Endometrium (tissue), 2 donors: ENCODE measurements around the gene GPATCH8.
"Not testable (repeated sequence)": the region's sequence is repeated elsewhere in the genome, so short reads cannot be mapped to it uniquely, and the experiment has no call there.

Experiments
- FAIRE-seq: peaks from 2 replicates; lab custom pipeline; 2012; peaks lifted over from hg19 to GRCh38; lab: Jason Lieb, UNC
- donor health status: control.
- donor health status: control.

Gene GPATCH8

GRCh38 chr17:44503147-44504029 is at the start of gene GPATCH8:
Gene GPATCH8, minus strand, starts transcription at chr17:44503406. Its CDS starts 36 bp downstream, at chr17:44503370.
- no peak for FAIRE-seq

GRCh38 chr17:44552361-44552760 is 49.2 kb upstream of the GPATCH8 start:
- no peak for FAIRE-seq

- FAIRE-seq: no peak
These were observed 46.5 kb upstream of the GPATCH8 start for GRCh38 chr17:44549686-44550085.

- no peak for FAIRE-seq
These were observed 45.4 kb upstream of the GPATCH8 start for GRCh38 chr17:44548376-44549230.

GRCh38 chr17:44547625-44548267 is 44.5 kb upstream of the GPATCH8 start:
- FAIRE-seq: no peak

GRCh38 chr17:44546671-44547606 is 43.7 kb upstream of the GPATCH8 start:
- FAIRE-seq: no peak

- FAIRE-seq: no peak
These were observed 40.8 kb upstream of the GPATCH8 start for GRCh38 chr17:44543905-44544523.

- FAIRE-seq: no peak
These were observed 40.2 kb upstream of the GPATCH8 start for GRCh38 chr17:44543213-44543904.

- FAIRE-seq: no peak
These were observed 38.8 kb upstream of the GPATCH8 start for GRCh38 chr17:44541884-44542581.

- no peak for FAIRE-seq
These were observed 37.3 kb upstream of the GPATCH8 start for GRCh38 chr17:44540246-44541084.

- FAIRE-seq: no peak
These were observed 36.5 kb upstream of the GPATCH8 start for GRCh38 chr17:44539673-44540072.

GRCh38 chr17:44537922-44538321 is 34.7 kb upstream of the GPATCH8 start:
- FAIRE-seq: not testable (repeated sequence)

- no peak for FAIRE-seq
These were observed 33.1 kb upstream of the GPATCH8 start for GRCh38 chr17:44536090-44536953.

GRCh38 chr17:44533533-44534246 is 30.5 kb upstream of the GPATCH8 start:
- no peak for FAIRE-seq

GRCh38 chr17:44530896-44531418 is 27.8 kb upstream of the GPATCH8 start:
- FAIRE-seq: no peak

GRCh38 chr17:44529864-44530263 is 26.7 kb upstream of the GPATCH8 start:
- no peak for FAIRE-seq

- FAIRE-seq: no peak
These were observed 24.7 kb upstream of the GPATCH8 start for GRCh38 chr17:44527954-44528353.
